ENCODE measurements around the gene GRAMD2B.
A peak's percentile ranks its signal among the peaks of the same experiment; 100 is the strongest.
"Not testable (repeated sequence)": the region's sequence is repeated elsewhere in the genome, so short reads cannot be mapped to it uniquely, and the experiment has no call there.

The GRAMD2B gene

GRCh38 chr5:126506079-126506478 is 82.9 kb downstream of the GRAMD2B start:
- Mint-ChIP-seq H3K36me3 (ENCODE audit: insufficient read depth) (no peaks in the 10 kb centered on the region), H3K27ac (no peak overlapping the region), H3K4me3 (no peak overlapping the region), H3K9me3 (no peaks in the 10 kb centered on the region), H3K27me3 (no peaks in the 10 kb centered on the region), H3K4me1 (ENCODE audit: low read depth in 2 of 2) (peaks cover 9 to 24% of the 10 kb centered on the region in 2 donors)
- no peak for ATAC-seq (replicated peaks)
- DNase-seq, result no peak

GRCh38 chr5:126508251-126508961 is 85.2 kb downstream of the GRAMD2B start:
- ATAC-seq (replicated peaks) (peak; percentile 56), DNase-seq (no peak)
- peaks cover 9 to 27% of the 10 kb centered on the region in 2 donors for H3K4me1 Mint-ChIP-seq (ENCODE audit: low read depth in 2 of 2)
- no peaks in the 10 kb centered on the region for H3K9me3 Mint-ChIP-seq
- H3K27me3 Mint-ChIP-seq, result no peaks in the 10 kb centered on the region
- H3K4me3 Mint-ChIP-seq, result peak overlapping the region; percentile 60 to 76
- no peaks in the 10 kb centered on the region for H3K36me3 Mint-ChIP-seq (ENCODE audit: insufficient read depth)
- peak overlapping the region; percentile 86 to 89 for H3K27ac Mint-ChIP-seq

GRCh38 chr5:126508962-126509279 is 85.7 kb downstream of the GRAMD2B start:
- H3K4me3 Mint-ChIP-seq, result peak overlapping the region; percentile 60 to 76
- peak overlapping the region; percentile 86 to 89 for H3K27ac Mint-ChIP-seq
- H3K4me1 Mint-ChIP-seq (ENCODE audit: low read depth in 2 of 2), result peaks cover 9 to 27% of the 10 kb centered on the region in 2 donors
- H3K36me3 Mint-ChIP-seq (ENCODE audit: insufficient read depth), result no peaks in the 10 kb centered on the region
- no peaks in the 10 kb centered on the region for H3K9me3 Mint-ChIP-seq
- DNase-seq (no peak), ATAC-seq (replicated peaks) (peak; percentile 84)
- H3K27me3 Mint-ChIP-seq, result no peaks in the 10 kb centered on the region

GRCh38 chr5:126509339-126509738 is 86.1 kb downstream of the GRAMD2B start:
- peak overlapping the region; percentile 86 to 89 for H3K27ac Mint-ChIP-seq
- H3K36me3 Mint-ChIP-seq (ENCODE audit: insufficient read depth), result no peaks in the 10 kb centered on the region
- H3K9me3 Mint-ChIP-seq, result no peaks in the 10 kb centered on the region
- H3K27me3 Mint-ChIP-seq, result no peaks in the 10 kb centered on the region
- peaks cover 9 to 25% of the 10 kb centered on the region in 2 donors for H3K4me1 Mint-ChIP-seq (ENCODE audit: low read depth in 2 of 2)
- no peak for DNase-seq
- H3K4me3 Mint-ChIP-seq, result peak overlapping the region in 1 of 2 donors; percentile 60
- no peak for ATAC-seq (replicated peaks)

- ATAC-seq (replicated peaks) (no peak), DNase-seq (no peak)
- Mint-ChIP-seq H3K27ac (no peak overlapping the region), H3K4me1 (ENCODE audit: low read depth in 2 of 2) (peaks cover 9 to 25% of the 10 kb centered on the region in 2 donors), H3K4me3 (no peak overlapping the region), H3K9me3 (no peaks in the 10 kb centered on the region), H3K36me3 (ENCODE audit: insufficient read depth) (no peaks in the 10 kb centered on the region), H3K27me3 (no peaks in the 10 kb centered on the region)
Observed at GRCh38 chr5:126511961-126512360, 88.8 kb downstream of the GRAMD2B start.

GRCh38 chr5:126512451-126512850 is 89.2 kb downstream of the GRAMD2B start:
- Mint-ChIP-seq H3K27ac (no peak overlapping the region), H3K36me3 (ENCODE audit: insufficient read depth) (no peaks in the 10 kb centered on the region), H3K4me3 (no peak overlapping the region), H3K27me3 (no peaks in the 10 kb centered on the region), H3K4me1 (ENCODE audit: low read depth in 2 of 2) (peaks cover 9 to 25% of the 10 kb centered on the region in 2 donors), H3K9me3 (no peaks in the 10 kb centered on the region)
- no peak for DNase-seq
- no peak for ATAC-seq (replicated peaks)

- Mint-ChIP-seq H3K36me3 (ENCODE audit: insufficient read depth) (no peaks in the 10 kb centered on the region), H3K4me3 (no peak overlapping the region), H3K27me3 (no peaks in the 10 kb centered on the region), H3K27ac (no peak overlapping the region), H3K9me3 (no peaks in the 10 kb centered on the region), H3K4me1 (ENCODE audit: low read depth in 2 of 2) (peaks cover 9 to 18% of the 10 kb centered on the region in 2 donors)
- no peak for ATAC-seq (replicated peaks)
- no peak for DNase-seq
Observed at GRCh38 chr5:126513302-126513701, 90.1 kb downstream of the GRAMD2B start.

- H3K4me3 Mint-ChIP-seq, result no peak overlapping the region
- no peaks in the 10 kb centered on the region for H3K36me3 Mint-ChIP-seq (ENCODE audit: insufficient read depth)
- DNase-seq (no peak), ATAC-seq (replicated peaks) (no peak)
- no peaks in the 10 kb centered on the region for H3K27me3 Mint-ChIP-seq
- H3K4me1 Mint-ChIP-seq (ENCODE audit: low read depth in 2 of 2), result peaks cover 5 to 14% of the 10 kb centered on the region in 2 donors
- H3K9me3 Mint-ChIP-seq, result no peaks in the 10 kb centered on the region
- no peak overlapping the region for H3K27ac Mint-ChIP-seq
Observed at GRCh38 chr5:126513703-126514102, 90.5 kb downstream of the GRAMD2B start.

- Mint-ChIP-seq H3K4me1 (ENCODE audit: low read depth in 2 of 2) (peaks cover under 1 to 9% of the 10 kb centered on the region in 2 donors), H3K27me3 (no peaks in the 10 kb centered on the region), H3K27ac (no peak overlapping the region), H3K9me3 (no peaks in the 10 kb centered on the region), H3K4me3 (no peak overlapping the region), H3K36me3 (ENCODE audit: insufficient read depth) (no peaks in the 10 kb centered on the region)
- ATAC-seq (replicated peaks), result no peak
- DNase-seq, result no peak
Observed at GRCh38 chr5:126514131-126514557, 90.9 kb downstream of the GRAMD2B start.

GRCh38 chr5:126514558-126515141 is 91.4 kb downstream of the GRAMD2B start:
- ATAC-seq (replicated peaks), result no peak
- Mint-ChIP-seq H3K36me3 (ENCODE audit: insufficient read depth) (no peaks in the 10 kb centered on the region), H3K27ac (no peak overlapping the region), H3K27me3 (peaks cover 4 to 5% of the 10 kb centered on the region in 2 donors), H3K4me1 (ENCODE audit: low read depth in 2 of 2) (peaks cover 0 to 9% of the 10 kb centered on the region in 2 donors), H3K4me3 (no peak overlapping the region), H3K9me3 (no peaks in the 10 kb centered on the region)
- no peak for DNase-seq

GRCh38 chr5:126515337-126515736 is 92.1 kb downstream of the GRAMD2B start:
- Mint-ChIP-seq H3K36me3 (ENCODE audit: insufficient read depth) (no peaks in the 10 kb centered on the region), H3K27ac (no peak overlapping the region), H3K27me3 (peaks cover 6 to 11% of the 10 kb centered on the region in 2 donors), H3K4me1 (ENCODE audit: low read depth in 2 of 2) (peaks cover 0 to 9% of the 10 kb centered on the region in 2 donors), H3K4me3 (no peak overlapping the region), H3K9me3 (no peaks in the 10 kb centered on the region)
- DNase-seq, result no peak
- no peak for ATAC-seq (replicated peaks)

- peaks cover 0 to 3% of the 10 kb centered on the region in 2 donors for H3K4me1 Mint-ChIP-seq (ENCODE audit: low read depth in 2 of 2)
- DNase-seq, result no peak
- H3K36me3 Mint-ChIP-seq (ENCODE audit: insufficient read depth), result no peaks in the 10 kb centered on the region
- peaks cover 6 to 11% of the 10 kb centered on the region in 2 donors for H3K27me3 Mint-ChIP-seq
- H3K27ac Mint-ChIP-seq, result no peak overlapping the region
- no peak for ATAC-seq (replicated peaks)
- H3K4me3 Mint-ChIP-seq, result no peak overlapping the region
- H3K9me3 Mint-ChIP-seq, result no peaks in the 10 kb centered on the region
Observed at GRCh38 chr5:126516133-126516532, 92.9 kb downstream of the GRAMD2B start.

- Mint-ChIP-seq H3K27ac (no peak overlapping the region), H3K9me3 (no peaks in the 10 kb centered on the region), H3K4me1 (ENCODE audit: low read depth in 2 of 2) (peaks cover 0 to 3% of the 10 kb centered on the region in 2 donors), H3K27me3 (peaks cover 6 to 11% of the 10 kb centered on the region in 2 donors), H3K4me3 (no peak overlapping the region), H3K36me3 (ENCODE audit: insufficient read depth) (no peaks in the 10 kb centered on the region)
- DNase-seq (no peak), ATAC-seq (replicated peaks) (no peak)
Observed at GRCh38 chr5:126516852-126517251, 93.6 kb downstream of the GRAMD2B start.

- ATAC-seq (replicated peaks); DNase-seq; H3K9me3 Mint-ChIP-seq: not testable (repeated sequence)
Observed at GRCh38 chr5:126519223-126519622, 96.0 kb downstream of the GRAMD2B start.

More at GRCh38 chr5:126519223-126519622, 96.0 kb downstream of the GRAMD2B start:
- not testable (repeated sequence) for H3K27ac Mint-ChIP-seq; H3K4me3 Mint-ChIP-seq; H3K36me3 Mint-ChIP-seq (ENCODE audit: insufficient read depth); H3K4me1 Mint-ChIP-seq (ENCODE audit: low read depth in 2 of 2)
- H3K27me3 Mint-ChIP-seq, result peaks cover 7 to 11% of the 10 kb centered on the region in 2 donors

Data from effector memory CD8-positive, alpha-beta T cell (primary cell).